HUDEP-2 (cell line): ENCODE data around the gene NR3C2.

Experiments
- DNase-seq, 76 experiments: peaks; one replicate each; lab custom pipeline; 2025; ENCODE audit not compliant: unreplicated experiment in 76 of 76; lab: John Stamatoyannopoulos, UW

Gene NR3C2

GRCh38 chr4:148373093-148373492 lies 69.1 kb downstream of the NR3C2 start:
- DNase-seq, result no peak

- DNase-seq, result no peak
Measured at GRCh38 chr4:148369919-148370318, 72.3 kb downstream of the NR3C2 start.

- DNase-seq, result no peak
Measured at GRCh38 chr4:148367756-148368155, 74.5 kb downstream of the NR3C2 start.

- DNase-seq, result no peak
Measured at GRCh38 chr4:148366251-148366650, 76.0 kb downstream of the NR3C2 start.

- DNase-seq, result no peak
Measured at GRCh38 chr4:148364525-148364924, 77.7 kb downstream of the NR3C2 start.

- no peak for DNase-seq
Measured at GRCh38 chr4:148359769-148360168, 82.4 kb downstream of the NR3C2 start.

GRCh38 chr4:148355442-148356123 lies 86.6 kb downstream of the NR3C2 start:
- no peak for DNase-seq

- DNase-seq, result no peak
Measured at GRCh38 chr4:148354186-148354585, 88.0 kb downstream of the NR3C2 start.

GRCh38 chr4:148353571-148353970 lies 88.6 kb downstream of the NR3C2 start:
- no peak for DNase-seq

- DNase-seq, result no peak
Measured at GRCh38 chr4:148349153-148349552, 93.1 kb downstream of the NR3C2 start.

GRCh38 chr4:148346657-148347056 lies 95.6 kb downstream of the NR3C2 start:
- no peak for DNase-seq

- DNase-seq, result no peak
Measured at GRCh38 chr4:148345509-148345908, 96.7 kb downstream of the NR3C2 start.

GRCh38 chr4:148344941-148345340 lies 97.3 kb downstream of the NR3C2 start:
- DNase-seq, result no peak

GRCh38 chr4:148344352-148344751 lies 97.9 kb downstream of the NR3C2 start:
- no peak for DNase-seq

- DNase-seq, result no peak
Measured at GRCh38 chr4:148341980-148342800, 100.0 kb downstream of the NR3C2 start.

GRCh38 chr4:148335133-148335532 lies 107.1 kb downstream of the NR3C2 start:
- no peak for DNase-seq

GRCh38 chr4:148333265-148333664 lies 108.9 kb downstream of the NR3C2 start:
- DNase-seq, result no peak

- DNase-seq, result no peak
Measured at GRCh38 chr4:148332486-148332885, 109.7 kb downstream of the NR3C2 start.

- no peak for DNase-seq
Measured at GRCh38 chr4:148330724-148331123, 111.5 kb downstream of the NR3C2 start.

- no peak for DNase-seq
Measured at GRCh38 chr4:148330161-148330560, 112.1 kb downstream of the NR3C2 start.

GRCh38 chr4:148329751-148330150 lies 112.5 kb downstream of the NR3C2 start:
- DNase-seq, result no peak

- DNase-seq, result no peak
Measured at GRCh38 chr4:148327683-148328082, 114.5 kb downstream of the NR3C2 start.
